Ovary (tissue), 9 donors: ENCODE results near the gene CLEC5A. TPM values are rescaled to one million over a fixed set of nuclear protein-coding genes. Genes with fewer than 3 reads are reported as not detected.

Experiments
- DNase-seq, 5 donors: peaks; one replicate each; pipeline ENCODE4 v3.0.0-alpha.2; 2019 to 2020
- H3K27ac ChIP-seq, 2 donors: fragments of 200-600 bp; one replicate each; pipeline versions ENCODE4 v1.5.1 to v1.8.0; 2019 to 2022
- H3K27me3 ChIP-seq: fragments of 200-600 bp; one replicate; pipeline ENCODE4 v1.8.0; 2022
- H3K36me3 ChIP-seq: fragments of 200-600 bp; sonication (generic); one replicate; pipeline ENCODE4 v1.5.1; 2019
- H3K4me1 ChIP-seq: one replicate; pipeline ENCODE4 v1.8.1; 2013; ENCODE audit warnings: mild to moderate bottlenecking, moderate library complexity; ENCODE audit not compliant: insufficient read depth
- H3K4me3 ChIP-seq: fragments of 200-600 bp; sonication (generic); one replicate; pipeline ENCODE4 v1.5.1; 2017
- H3K9me3 ChIP-seq, 2 donors: fragments of 200-600 bp in 1 of 2; sonication (generic) in 1 of 2; one replicate each; pipeline versions ENCODE4 v1.5.1 to v1.8.1; 2013 to 2019; ENCODE audit warnings: mild to moderate bottlenecking in 1 of 2, moderate library complexity in 1 of 2
- EP300 ChIP-seq: sonication (generic); formaldehyde crosslinking; IDR thresholded peaks from one replicate; pipeline ENCODE4 v1.6.1; 2017; ENCODE audit warnings: antibody characterized with exemption
- POLR2A ChIP-seq: fragments of 450-650 bp; IDR thresholded peaks from one replicate; pipeline ENCODE4 v1.6.1; 2017; ENCODE audit warnings: antibody characterized with exemption, mild to moderate bottlenecking, moderate library complexity
- WGBS, 3 donors: extraction: QIAGEN DNeasy Blood & Tissue Kit in 1 of 3; methylation state at CpG; one replicate each; pipeline versions ENCODE4 v1.1.5 to v1.1.7; 2013 to 2017; 5-methylcytosine and 5-hydroxymethylcytosine counted together
- intact Hi-C, 4 donors: fragments of 100-400 bp; cut with DNase I; formaldehyde crosslinking; loops; one replicate each; pipeline versions ENCODE4 v1.11.0 to v1.15.1; 2022 to 2023
- polyA plus RNA-seq, 2 donors: library from polyadenylated mRNA; stranded (reverse); fragments of 200-250 nt in 1 of 2; fragments of 350-450 nt in 1 of 2; fragmentation: Illumina TruSeq in 1 of 2; extraction: RNeasy Lipid Tissue Mini Kit (QIAGEN cat#74804) in 1 of 2; gene quantifications; one replicate each; pipeline ENCODE4 v1.2.3, GENCODE V29; 2013 to 2014
- total RNA-seq, 7 donors: library from RNA; depleted of rRNA in 2 of 7; stranded (reverse); fragments of >200 nt in 2 of 7; fragmentation: NEBNext Ultra II Directional in 3 of 7; extraction: Animal tissue kit (Norgen Biotek cat#: 25700) in 3 of 7; gene quantifications; one replicate each; pipeline versions ENCODE4 v1.1.0 to v1.2.4, GENCODE V29; 2016 to 2023
- TF ChIP-seq, protein P1 (sequence below), 3 donors: fragments of 450-650 bp in 2 of 3; fragments of 200-600 bp in 1 of 3; IDR thresholded peaks; one replicate each; pipeline versions ENCODE4 v1.5.1 to v1.8.0; 2016 to 2022; ENCODE audit warnings: antibody characterized with exemption in 3 of 3, mild to moderate bottlenecking in 1 of 3
- donor health status: DM: no; HTN: no; CAD: no; lungs with moderate emphysema.
- donor health status: DM: no; HTN: no; CAD: no.
- donor health status: Bipolar disorder and iron deficiency.
- donor health status: DM: yes; HTN: yes; CAD: no.
- donor health status: DM: no; HTN: no; CAD: no.
- donor health status: DM: yes; HTN: yes; CAD: no.

CLEC5A gene
- total and polyA plus RNA-seq, 9 donors: 0.31 to 3.5 (median 0.64) TPM

DNA sequence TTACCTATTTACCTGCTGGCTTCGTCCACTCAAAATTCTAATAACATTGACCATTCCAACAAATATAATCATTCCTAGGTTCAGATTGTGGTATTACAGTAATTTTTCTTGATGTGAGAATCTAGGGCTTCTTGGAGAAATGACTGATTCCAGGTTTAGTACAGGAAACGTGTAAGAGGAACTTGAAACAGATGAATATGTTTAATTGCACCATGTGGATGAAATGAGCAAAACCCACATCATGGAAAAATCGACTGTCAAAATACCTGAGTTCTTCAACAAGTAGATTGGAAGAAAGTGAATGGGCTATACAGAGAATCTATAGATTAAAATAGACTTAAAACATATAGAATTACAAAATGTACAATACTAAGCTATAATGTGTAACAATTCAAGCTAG lies 55.4 kb downstream of the CLEC5A start:
- intact Hi-C loops: no loop called here
- Histone ChIP-seq H3K9me3 (no peaks in the 10 kb centered on the region), H3K4me3 (no peak overlapping the region), H3K4me1 (no peaks in the 10 kb centered on the region), H3K27ac (no peak overlapping the region), H3K27me3 (no peaks in the 10 kb centered on the region), H3K36me3 (no peaks in the 10 kb centered on the region)
- no peak for DNase-seq
- WGBS, 3 donors: 78 to 84% (median 78%) methylated on average over 3 of the region's 3 CpGs
- no peak for TF ChIP-seq EP300
- TF ChIP-seq, protein P1, sequence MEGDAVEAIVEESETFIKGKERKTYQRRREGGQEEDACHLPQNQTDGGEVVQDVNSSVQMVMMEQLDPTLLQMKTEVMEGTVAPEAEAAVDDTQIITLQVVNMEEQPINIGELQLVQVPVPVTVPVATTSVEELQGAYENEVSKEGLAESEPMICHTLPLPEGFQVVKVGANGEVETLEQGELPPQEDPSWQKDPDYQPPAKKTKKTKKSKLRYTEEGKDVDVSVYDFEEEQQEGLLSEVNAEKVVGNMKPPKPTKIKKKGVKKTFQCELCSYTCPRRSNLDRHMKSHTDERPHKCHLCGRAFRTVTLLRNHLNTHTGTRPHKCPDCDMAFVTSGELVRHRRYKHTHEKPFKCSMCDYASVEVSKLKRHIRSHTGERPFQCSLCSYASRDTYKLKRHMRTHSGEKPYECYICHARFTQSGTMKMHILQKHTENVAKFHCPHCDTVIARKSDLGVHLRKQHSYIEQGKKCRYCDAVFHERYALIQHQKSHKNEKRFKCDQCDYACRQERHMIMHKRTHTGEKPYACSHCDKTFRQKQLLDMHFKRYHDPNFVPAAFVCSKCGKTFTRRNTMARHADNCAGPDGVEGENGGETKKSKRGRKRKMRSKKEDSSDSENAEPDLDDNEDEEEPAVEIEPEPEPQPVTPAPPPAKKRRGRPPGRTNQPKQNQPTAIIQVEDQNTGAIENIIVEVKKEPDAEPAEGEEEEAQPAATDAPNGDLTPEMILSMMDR (IDR thresholded peaks at IDR 0.05): no peak
- TF ChIP-seq POLR2A: no peak

GRCh38 chr7:141889321-141889720 lies 57.5 kb downstream of the CLEC5A start:
- Histone ChIP-seq H3K36me3 (no peaks in the 10 kb centered on the region), H3K9me3 (no peaks in the 10 kb centered on the region), H3K27ac (no peak overlapping the region), H3K4me3 (no peak overlapping the region), H3K4me1 (no peaks in the 10 kb centered on the region), H3K27me3 (no peaks in the 10 kb centered on the region)
- no peak for DNase-seq
- 88 to 98% (median 95%) methylated on average over 1 of the region's 1 CpG for WGBS, 3 donors
- TF ChIP-seq, protein P1 (IDR thresholded peaks at IDR 0.05): no peak
- no peak for TF ChIP-seq EP300
- TF ChIP-seq POLR2A: no peak
- intact Hi-C loops: no loop called here

DNA sequence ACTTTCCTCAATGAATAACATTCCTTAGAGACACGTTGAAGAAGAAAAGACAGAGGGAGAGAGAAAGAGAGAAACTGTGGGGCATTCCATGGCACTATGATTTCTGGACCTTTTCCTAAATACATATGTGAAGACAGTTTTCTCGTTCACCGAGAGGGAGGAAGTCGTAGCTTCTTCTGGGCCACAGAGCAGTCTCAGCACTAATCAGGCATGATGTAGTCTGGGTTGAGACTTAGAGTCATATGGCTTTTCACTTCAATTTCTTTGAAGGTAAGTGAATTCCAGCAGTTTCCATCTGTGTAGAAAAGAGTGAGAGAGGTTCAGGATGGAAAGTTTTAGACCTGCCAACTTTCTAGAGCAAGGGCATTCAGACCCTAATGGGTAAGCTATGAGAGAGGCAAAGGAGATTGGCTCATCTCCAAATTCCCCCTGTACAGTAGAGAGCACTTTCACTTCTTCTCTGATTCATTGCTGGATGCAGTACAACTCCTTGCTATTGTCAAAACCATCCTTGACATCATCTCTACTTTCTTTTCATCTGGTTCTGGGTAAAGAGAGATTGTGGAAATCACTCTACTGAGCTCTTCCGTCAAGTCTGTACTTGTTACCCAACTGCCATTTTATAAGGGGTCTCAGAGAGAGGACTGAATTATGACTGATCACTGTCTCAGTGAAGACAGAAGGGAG lies 62.1 kb downstream of the CLEC5A start:
- Histone ChIP-seq H3K4me3 (no peak overlapping the region), H3K27me3 (no peaks in the 10 kb centered on the region), H3K36me3 (no peaks in the 10 kb centered on the region), H3K27ac (no peak overlapping the region), H3K4me1 (no peaks in the 10 kb centered on the region), H3K9me3 (peaks cover 0 to 2% of the 10 kb centered on the region in 2 donors)
- intact Hi-C loops: no loop called here
- DNase-seq: no peak
- TF ChIP-seq POLR2A (no peak), EP300 (no peak)
- TF ChIP-seq, protein P1 (IDR thresholded peaks at IDR 0.05): no peak
- 82 to 88% (median 84%) methylated on average over 5 of the region's 5 CpGs for WGBS, 3 donors

- DNase-seq: no peak
- Histone ChIP-seq H3K27me3 (no peaks in the 10 kb centered on the region), H3K9me3 (peaks cover 0 to 2% of the 10 kb centered on the region in 2 donors), H3K4me1 (no peaks in the 10 kb centered on the region), H3K4me3 (no peak overlapping the region), H3K27ac (no peak overlapping the region), H3K36me3 (no peaks in the 10 kb centered on the region)
- WGBS, 3 donors: 63 to 71% (median 66%) methylated on average over 5 of the region's 5 CpGs
- intact Hi-C loops: no loop called here
- TF ChIP-seq, protein P1 (IDR thresholded peaks at IDR 0.05): no peak
- TF ChIP-seq EP300 (no peak), POLR2A (no peak)
These were observed 65.8 kb downstream of the CLEC5A start for GRCh38 chr7:141880960-141881359.
